H1 (cell line): ENCODE measurements around the gene FAM227B. TPM values are rescaled to one million over a fixed set of nuclear protein-coding genes. Genes with fewer than 3 reads are reported as not detected.

Experiments used
- ATF2 ChIP-seq: IDR thresholded peaks from 2 replicates; pipeline ENCODE4 v1.6.1; 2012; ENCODE audit warnings: low read length, inconsistent platforms
- POLR2AphosphoS5 ChIP-seq: IDR thresholded peaks from 2 replicates; pipeline ENCODE4 v1.6.1; 2011; ENCODE audit warnings: low read depth, low read length
- SIN3A ChIP-seq, 2 experiments: IDR thresholded peaks in 1 of 2; conservative IDR thresholded peaks in 1 of 2; 2 replicates each; pipeline ENCODE4 v1.6.1; 2011 to 2012; ENCODE audit warnings: low read length in 2 of 2, improper control_type of control experiment in 1 of 2, low read depth in 1 of 2, mild to moderate bottlenecking in 1 of 2
- polyA plus RNA-seq, 7 experiments: library from polyadenylated mRNA; depleted of rRNA in 3 of 7; stranded (reverse) in 5 of 7; unstranded in 2 of 7; fragments of >200 nt in 5 of 7; fragments of 200-250 nt in 2 of 7; gene quantifications; 1 replicate in 5 of 7; 2 replicates in 1 of 7; 4 replicates in 1 of 7; pipeline versions ENCODE4 v1.2.1 to v1.2.3, GENCODE V29; 2011 to 2013; ENCODE audit warnings: missing spikeins in 2 of 7, mixed read lengths in 2 of 7
- total RNA-seq: library from RNA; stranded (reverse); fragmentation: NEBNext Ultra II Directional; extraction: Animal tissue kit (Norgen Biotek cat#: 25700); gene quantifications from 2 replicates; pipeline ENCODE4 v1.2.1, GENCODE V29; 2021

The FAM227B gene
- total and polyA plus RNA-seq, 2 of the 8 experiments (the other 6 are each of a cell fraction or from before 2014, with no cell fraction given) = 4.0 to 6.5 TPM

DNA sequence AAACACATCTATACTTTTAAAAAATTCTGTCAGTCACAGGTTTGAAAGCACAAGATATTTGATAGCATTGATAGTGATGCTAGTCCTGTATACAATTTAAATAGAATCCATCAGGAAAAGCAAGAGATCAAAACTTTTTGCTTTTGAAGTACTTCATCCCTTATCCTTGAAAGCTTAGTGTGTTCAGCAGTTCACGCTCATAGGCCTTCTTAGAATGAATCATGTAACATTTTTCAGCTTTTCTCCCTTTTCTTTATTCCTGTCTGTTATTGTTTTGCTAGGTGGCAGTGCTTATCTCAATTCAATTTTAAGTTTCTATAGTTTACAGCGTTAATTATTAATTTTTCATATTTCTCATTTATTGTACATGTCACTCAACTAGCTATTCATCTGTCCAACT is 128.5 kb downstream of the FAM227B start (continued):
- TF ChIP-seq ATF2 (no peak), SIN3A (conservative IDR thresholded peaks at IDR 0.05 in 1 of 2, IDR thresholded peaks at IDR 0.05 in 1 of 2; ENCODE audit: low read depth in 1 of 2, low read length in 2 of 2) (no peak), POLR2AphosphoS5 (no peak)
